Muscle of leg (tissue), 11 donors: ENCODE measurements around the gene FNDC3B. TPM values are rescaled to one million over a fixed set of nuclear protein-coding genes. Genes with fewer than 3 reads are reported as not detected.
A peak's percentile ranks its signal among the peaks of the same experiment; 100 is the strongest.

ENCODE experiments used
- DNase-seq: peaks from one replicate; pipeline ENCODE4 v3.0.0; 2013
- H3K27ac ChIP-seq: one replicate; pipeline ENCODE4 v1.5.1; 2013; ENCODE audit warnings: mild to moderate bottlenecking, low read length, control low read depth
- H3K27me3 ChIP-seq: one replicate; pipeline ENCODE4 v1.6.1; 2013; ENCODE audit warnings: low read length; ENCODE audit not compliant: control insufficient read depth, insufficient read depth
- H3K36me3 ChIP-seq: one replicate; pipeline ENCODE4 v1.6.1; 2013; ENCODE audit warnings: low read length; ENCODE audit not compliant: control insufficient read depth, insufficient read depth
- H3K4me1 ChIP-seq: one replicate; pipeline ENCODE4 v1.6.1; 2013; ENCODE audit warnings: low read length; ENCODE audit not compliant: control insufficient read depth, insufficient read depth
- H3K4me3 ChIP-seq: one replicate; pipeline ENCODE4 v1.5.1; 2013; ENCODE audit warnings: low read length, control low read depth
- H3K9me3 ChIP-seq: replicated peaks from 2 replicates; pipeline ENCODE4 v1.6.1; 2013; ENCODE audit warnings: low read depth, low read length; ENCODE audit not compliant: control insufficient read depth
- WGBS: methylation state at CpG from one replicate; pipeline ENCODE4 v1.1.5; 2013; ENCODE audit warnings: missing lambda C conversion rate; ENCODE audit not compliant: insufficient coverage; 5-methylcytosine and 5-hydroxymethylcytosine counted together
- polyA plus RNA-seq, 8 donors: library from polyadenylated mRNA; unstranded; fragments of 120-200 nt; gene quantifications; one replicate each; pipeline versions ENCODE4 v1.2.1 to v1.2.3, GENCODE V29; 2013; ENCODE audit warnings: inconsistent platforms in 1 of 8, low replicate concordance in 1 of 8; ENCODE audit not compliant: insufficient read length in 8 of 8, insufficient read depth in 1 of 8
- total RNA-seq: library from RNA; stranded (reverse); fragments of 120-200 nt; gene quantifications from one replicate; pipeline ENCODE4 v1.2.4, GENCODE V29; 2013

Gene FNDC3B
- total and polyA plus RNA-seq, 9 donors = 35.1 to 98.8 (median 58.3) TPM

DNA sequence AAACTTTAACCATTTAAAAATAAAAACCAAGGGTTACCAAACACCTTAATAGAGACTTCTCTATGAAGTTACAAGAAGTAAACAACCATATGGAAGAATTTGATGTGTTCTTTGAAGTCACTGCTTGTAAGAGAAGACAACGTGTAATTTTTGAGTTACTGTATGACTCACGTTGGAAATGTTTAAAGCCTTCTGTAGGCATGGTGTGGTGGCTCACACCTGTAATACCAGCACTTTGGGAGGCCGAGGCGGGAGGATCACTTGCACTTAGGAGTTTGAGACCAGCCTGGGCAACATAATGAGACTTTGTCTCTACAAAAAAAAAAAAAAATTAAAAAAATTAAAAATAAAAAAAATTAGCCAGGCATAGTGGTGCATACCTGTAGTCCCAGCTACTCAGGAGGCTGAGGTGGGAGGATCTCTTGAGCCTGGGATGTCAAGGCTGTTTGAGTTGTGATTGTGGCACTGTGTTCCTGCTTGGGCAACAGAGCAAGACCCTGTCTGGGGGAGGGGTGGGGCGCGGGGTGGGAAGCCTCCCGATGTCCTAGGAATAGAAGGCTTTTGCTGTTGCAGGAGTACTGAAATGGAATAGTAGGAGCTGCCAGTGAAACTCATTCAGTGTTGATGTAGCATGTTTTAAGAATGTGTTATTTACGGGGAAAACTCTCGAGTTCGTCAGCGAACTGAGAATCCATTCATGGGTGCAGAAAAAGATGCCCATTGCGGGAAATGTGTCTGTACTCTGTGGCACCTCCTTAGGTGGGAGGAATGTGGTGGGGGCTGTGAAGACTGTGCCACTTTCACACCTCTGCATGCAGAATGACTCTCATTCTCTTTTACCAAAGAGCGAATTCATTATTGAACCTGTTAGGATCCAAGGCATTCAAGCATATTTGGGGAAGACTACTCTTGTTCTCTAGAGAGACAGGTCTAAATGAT lies 134.2 kb downstream of the FNDC3B start:
- Histone ChIP-seq H3K27me3 (no peaks in the 10 kb centered on the region), H3K36me3 (peaks cover 11% of the 10 kb centered on the region), H3K27ac (peak overlapping the region; percentile 13), H3K4me1 (peaks cover 31% of the 10 kb centered on the region), H3K4me3 (no peak overlapping the region), H3K9me3 (no peaks in the 10 kb centered on the region)
- no peak for DNase-seq
- 71% methylated on average over 2 of the region's 13 CpGs for WGBS

DNA sequence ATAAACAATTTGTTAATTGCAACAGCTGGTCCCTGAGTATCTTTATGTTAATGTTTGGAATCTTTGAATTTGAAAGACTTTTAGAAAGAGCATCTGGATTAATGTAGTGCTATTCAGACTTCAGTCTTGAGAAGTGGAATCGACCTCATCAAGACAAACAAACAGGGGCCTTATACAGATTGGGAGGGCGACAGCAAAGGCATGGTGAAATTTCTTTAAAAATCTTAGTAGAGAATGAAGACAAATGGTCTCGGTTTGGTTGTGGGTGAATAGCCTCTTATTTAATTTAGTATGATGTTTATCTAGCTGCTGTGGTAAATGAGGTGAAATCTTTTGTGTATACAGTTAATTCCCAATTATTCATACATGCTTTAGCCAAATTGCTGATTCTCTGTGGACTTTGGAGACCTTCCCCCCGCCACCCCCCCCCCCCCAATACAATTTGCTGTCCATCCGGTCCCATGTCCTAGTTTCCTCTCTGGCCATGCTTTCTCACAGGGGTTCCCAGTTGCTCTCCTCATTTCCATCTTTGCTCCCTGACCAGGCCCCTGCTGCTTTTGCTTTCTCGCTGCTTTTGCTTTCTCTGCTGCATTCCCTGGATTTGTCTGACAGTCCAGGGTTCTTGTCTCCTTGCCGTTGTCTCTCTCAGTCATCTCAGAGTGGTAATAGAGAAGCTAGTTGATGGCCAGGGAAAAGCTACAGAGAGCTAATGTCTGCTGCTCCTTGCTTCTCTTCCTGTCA lies 135.3 kb downstream of the FNDC3B start:
- H3K4me3 ChIP-seq = no peak overlapping the region
- H3K27ac ChIP-seq = peak overlapping the region; percentile 72
- no peaks in the 10 kb centered on the region for H3K9me3 ChIP-seq
- 17% methylated on average over 2 of the region's 7 CpGs for WGBS
- peaks cover 22% of the 10 kb centered on the region for H3K4me1 ChIP-seq
- no peaks in the 10 kb centered on the region for H3K27me3 ChIP-seq
- peak; percentile 59 for DNase-seq
- H3K36me3 ChIP-seq = peaks cover 7% of the 10 kb centered on the region

GRCh38 chr3:172175254-172175599 lies 135.8 kb downstream of the FNDC3B start:
- Histone ChIP-seq H3K4me3 (no peak overlapping the region), H3K27me3 (no peaks in the 10 kb centered on the region), H3K4me1 (peaks cover 20% of the 10 kb centered on the region), H3K27ac (peak overlapping the region; percentile 72), H3K9me3 (no peaks in the 10 kb centered on the region), H3K36me3 (peaks cover 9% of the 10 kb centered on the region)
- WGBS = no CpG with 5 or more reads among the region's 3 CpGs
- no peak for DNase-seq

DNA sequence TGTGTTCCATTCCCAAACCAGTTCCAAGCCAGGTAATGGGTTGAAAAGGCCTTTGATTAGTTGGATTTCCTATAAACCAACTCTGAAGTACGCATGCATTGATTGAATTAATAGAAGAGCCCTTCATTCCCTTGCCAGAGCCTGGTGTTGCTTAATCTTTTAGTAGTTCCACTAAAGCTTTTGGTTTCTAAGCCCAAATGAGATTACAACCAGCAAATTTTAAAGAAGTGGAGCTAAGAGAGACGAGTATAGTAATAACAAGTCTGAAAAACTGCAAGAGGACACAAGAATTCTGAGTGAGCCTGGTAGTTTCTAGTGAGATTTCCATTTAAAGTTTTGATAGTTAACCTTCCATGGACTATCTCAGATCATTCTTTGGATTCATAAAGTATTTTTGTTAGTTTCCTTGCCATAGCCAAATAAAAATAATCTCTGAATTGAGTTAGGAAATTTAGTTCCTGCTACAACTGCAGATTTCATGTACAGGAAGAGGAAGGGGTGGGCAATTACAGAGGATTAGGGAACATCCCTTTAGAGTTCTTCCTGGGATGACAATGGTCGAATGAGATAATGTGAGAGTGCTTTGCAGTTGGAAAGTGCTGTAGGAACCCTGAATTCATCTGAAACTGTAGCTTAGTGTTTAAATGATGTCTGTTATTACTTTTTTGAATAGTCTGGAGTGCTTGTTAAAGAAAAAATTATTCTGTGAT lies 136.8 kb downstream of the FNDC3B start:
- DNase-seq = no peak
- peaks cover 14% of the 10 kb centered on the region for H3K4me1 ChIP-seq
- H3K27ac ChIP-seq = peak overlapping the region; percentile 29

GRCh38 chr3:172177046-172177445 lies 137.7 kb downstream of the FNDC3B start:
- WGBS = 67% methylated on average over 1 of the region's 3 CpGs
- Histone ChIP-seq H3K4me1 (peaks cover 10% of the 10 kb centered on the region), H3K27me3 (no peaks in the 10 kb centered on the region), H3K9me3 (no peaks in the 10 kb centered on the region), H3K36me3 (peaks cover 7% of the 10 kb centered on the region), H3K27ac (no peak overlapping the region), H3K4me3 (no peak overlapping the region)
- peak; percentile 68 for DNase-seq

More for the DNA sequence above, 136.8 kb downstream of the FNDC3B start:
- no peaks in the 10 kb centered on the region for H3K9me3 ChIP-seq
- no peaks in the 10 kb centered on the region for H3K27me3 ChIP-seq
- H3K4me3 ChIP-seq = no peak overlapping the region
- 0% methylated on average over 1 of the region's 3 CpGs for WGBS
- peaks cover 7% of the 10 kb centered on the region for H3K36me3 ChIP-seq

DNA sequence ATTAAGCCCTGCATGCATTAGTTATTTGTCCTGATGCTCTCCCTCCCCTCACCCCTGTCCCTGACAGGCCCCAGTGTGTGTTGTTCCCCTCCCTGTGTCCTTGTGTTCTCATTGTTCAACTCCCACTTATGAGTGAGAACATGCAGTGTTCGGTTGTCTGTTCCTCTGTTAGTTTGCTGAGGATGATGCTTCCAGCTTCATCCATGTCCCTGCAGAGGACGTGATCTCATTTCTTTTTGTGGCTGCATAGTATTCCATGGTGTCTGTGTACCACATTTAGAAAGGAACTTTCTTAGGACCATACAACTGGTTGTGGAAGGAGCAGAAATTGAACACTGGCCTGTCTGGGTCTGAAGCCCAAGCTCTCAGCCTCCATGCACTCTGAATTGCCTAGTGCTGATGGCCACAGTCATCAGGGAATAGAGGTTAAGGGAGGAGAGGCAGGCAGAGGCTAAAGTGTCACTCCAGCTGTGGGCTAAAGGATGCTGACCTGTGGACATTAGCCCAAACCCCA lies 138.5 kb downstream of the FNDC3B start:
- Histone ChIP-seq H3K27me3 (no peaks in the 10 kb centered on the region), H3K36me3 (peaks cover 7% of the 10 kb centered on the region), H3K9me3 (no peaks in the 10 kb centered on the region), H3K4me3 (no peak overlapping the region), H3K4me1 (peaks cover 12% of the 10 kb centered on the region), H3K27ac (no peak overlapping the region)
- DNase-seq = no peak
- WGBS = no CpG with 5 or more reads among the region's 2 CpGs

- DNase-seq = no peak
- Histone ChIP-seq H3K27ac (no peak overlapping the region), H3K27me3 (no peaks in the 10 kb centered on the region), H3K36me3 (peaks cover 10% of the 10 kb centered on the region), H3K9me3 (no peaks in the 10 kb centered on the region), H3K4me1 (peaks cover 10% of the 10 kb centered on the region), H3K4me3 (no peak overlapping the region)
- 96% methylated on average over 3 of the region's 5 CpGs for WGBS
Observed at GRCh38 chr3:172179680-172180399, 140.5 kb downstream of the FNDC3B start.

GRCh38 chr3:172180473-172180872 lies 141.1 kb downstream of the FNDC3B start:
- peaks cover 6% of the 10 kb centered on the region for H3K4me1 ChIP-seq

DNA sequence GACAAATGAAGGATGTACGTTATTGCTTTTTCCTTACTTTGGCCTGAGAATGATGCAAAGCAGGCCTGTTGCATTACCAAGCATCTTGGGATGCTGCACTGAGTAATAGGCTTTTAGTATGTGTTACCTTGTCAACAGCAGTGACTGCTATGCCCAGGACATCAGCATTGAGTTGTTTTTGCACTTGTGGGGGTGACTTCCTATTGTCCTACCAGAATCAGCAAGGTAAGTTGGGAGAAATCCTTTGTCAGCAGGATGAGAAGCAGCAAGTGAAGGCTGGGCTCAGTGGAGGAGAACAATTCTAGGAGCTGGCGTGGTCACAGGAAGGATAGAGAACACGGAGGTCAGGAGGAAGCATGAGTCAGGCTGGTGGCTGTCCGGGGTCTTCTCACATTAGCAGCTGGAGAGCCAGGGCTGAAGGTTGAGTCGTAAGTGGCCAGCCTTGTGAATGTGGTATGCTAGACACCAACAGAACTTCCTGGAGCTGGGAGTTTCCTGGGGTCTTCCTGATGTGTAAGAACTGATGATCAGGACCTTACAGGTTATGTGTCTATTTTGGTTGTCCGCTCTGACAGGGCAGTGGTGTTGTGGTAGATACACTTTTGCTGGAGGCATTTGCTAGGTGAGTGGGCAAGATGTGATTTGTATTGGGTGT lies 142.7 kb downstream of the FNDC3B start:
- Histone ChIP-seq H3K4me1 (peaks cover 6% of the 10 kb centered on the region), H3K27ac (no peak overlapping the region), H3K36me3 (peaks cover 12% of the 10 kb centered on the region), H3K9me3 (no peaks in the 10 kb centered on the region), H3K4me3 (no peak overlapping the region), H3K27me3 (no peaks in the 10 kb centered on the region)
- no peak for DNase-seq
- 55% methylated on average over 4 of the region's 6 CpGs for WGBS

More at GRCh38 chr3:172180473-172180872, 141.1 kb downstream of the FNDC3B start:
- no peak for DNase-seq
- no peak overlapping the region for H3K27ac ChIP-seq
- WGBS = 100% methylated on average over 2 of the region's 2 CpGs
- no peaks in the 10 kb centered on the region for H3K27me3 ChIP-seq
- no peaks in the 10 kb centered on the region for H3K9me3 ChIP-seq
- no peak overlapping the region for H3K4me3 ChIP-seq
- peaks cover 10% of the 10 kb centered on the region for H3K36me3 ChIP-seq
